ENCODE measurements around the gene C19orf53.

GRCh38 chr19:13803038-13803437, 28.8 kb downstream of the C19orf53 start:
- TF ChIP-seq EZH2 (IDR thresholded peaks at IDR 0.05; ENCODE audit: borderline replicate concordance, low read depth, low read length, severe bottlenecking) (no peak), CTCF (IDR thresholded peaks at IDR 0.05; ENCODE audit: borderline replicate concordance, extremely low read depth, low read length, poor library complexity, severe bottlenecking) (no peak)

All from DND-41 (cell line).